OCI-LY1 (cell line): Measurements from ENCODE around the gene FAM219B.

ENCODE experiments used
- H2AFZ ChIP-seq: fragments of 200-600 bp; sonication (generic), shearing (Covaris generic); 2 replicates; pipeline ENCODE4 v1.6.0; 2014; ENCODE audit warnings: antibody characterized with exemption, mild to moderate bottlenecking, low read length
- H3F3A ChIP-seq: fragments of 200-600 bp; sonication (generic), shearing (Covaris generic); 2 replicates; pipeline ENCODE4 v1.6.0; 2014; ENCODE audit warnings: mild to moderate bottlenecking, antibody characterized with exemption, low read length, moderate library complexity; ENCODE audit not compliant: insufficient read depth
- H3K27ac ChIP-seq: fragments of 200-600 bp; sonication (generic); 2 replicates; pipeline ENCODE4 v1.5.1; 2014; ENCODE audit warnings: low read length, mixed run types, mild to moderate bottlenecking, low read depth; ENCODE audit not compliant: poor library complexity, severe bottlenecking
- H3K27me3 ChIP-seq: fragments of 200-600 bp; sonication (generic); 2 replicates; pipeline ENCODE4 v1.6.0; 2014; ENCODE audit warnings: antibody characterized with exemption, mild to moderate bottlenecking, low read length, moderate library complexity; ENCODE audit not compliant: insufficient read depth
- H3K36me3 ChIP-seq: fragments of 200-600 bp; sonication (generic); 2 replicates; pipeline ENCODE4 v1.6.1; 2014; ENCODE audit warnings: mild to moderate bottlenecking, antibody characterized with exemption, low read length, moderate library complexity, mixed read lengths; ENCODE audit not compliant: insufficient read depth
- H3K4me1 ChIP-seq: fragments of 200-600 bp; sonication (generic); 2 replicates; pipeline ENCODE4 v1.5.1; 2014; ENCODE audit warnings: mild to moderate bottlenecking, low read length, moderate library complexity; ENCODE audit not compliant: insufficient read depth, severe bottlenecking
- H3K4me2 ChIP-seq: fragments of 200-600 bp; sonication (generic), shearing (Covaris generic); 2 replicates; pipeline ENCODE4 v1.6.1; 2014; ENCODE audit warnings: low read length
- H3K4me3 ChIP-seq: fragments of 200-600 bp; sonication (generic); 2 replicates; pipeline ENCODE4 v1.5.1; 2014; ENCODE audit warnings: low read length, low read depth, mild to moderate bottlenecking, mixed read lengths; ENCODE audit not compliant: poor library complexity, severe bottlenecking
- H3K79me2 ChIP-seq: fragments of 200-600 bp; shearing (Covaris generic); 2 replicates; pipeline ENCODE4 v1.6.1; 2016; ENCODE audit warnings: mixed run types, low read length, mixed read lengths; ENCODE audit not compliant: insufficient read depth
- H3K9ac ChIP-seq: fragments of 200-600 bp; sonication (generic), shearing (Covaris generic); 2 replicates; pipeline ENCODE4 v1.6.1; 2014; ENCODE audit warnings: mild to moderate bottlenecking, low read length, mixed read lengths
- H3K9me2 ChIP-seq: fragments of 200-600 bp; sonication (generic), shearing (Covaris generic); 2 replicates; pipeline ENCODE4 v1.6.1; 2014; ENCODE audit warnings: low read depth, mild to moderate bottlenecking, low read length, mixed read lengths
- H3K9me3 ChIP-seq: fragments of 200-600 bp; shearing (Covaris generic); 2 replicates; pipeline ENCODE4 v1.6.1; 2014; ENCODE audit warnings: low read length, mixed read lengths
- H4K20me1 ChIP-seq: fragments of 200-600 bp; sonication (generic), shearing (Covaris generic); 2 replicates; pipeline ENCODE4 v1.6.0; 2016; ENCODE audit warnings: mild to moderate bottlenecking, low read length; ENCODE audit not compliant: insufficient read depth
- EZH2 ChIP-seq: fragments of 200-600 bp; sonication (generic), shearing (Covaris generic); IDR thresholded peaks from 2 replicates; pipeline ENCODE4 v1.8.0; 2017; ENCODE audit warnings: borderline replicate concordance, mixed run types, mild to moderate bottlenecking, antibody characterized with exemption, low read length, moderate library complexity, mixed read lengths
- TF ChIP-seq, protein P1 (sequence below): fragments of 200-600 bp; sonication (generic), shearing (Covaris generic); IDR thresholded peaks from 2 replicates; pipeline ENCODE4 v1.5.1; 2017; ENCODE audit warnings: mild to moderate bottlenecking, antibody characterized with exemption, low read length, moderate library complexity, mixed read lengths

Gene FAM219B

DNA sequence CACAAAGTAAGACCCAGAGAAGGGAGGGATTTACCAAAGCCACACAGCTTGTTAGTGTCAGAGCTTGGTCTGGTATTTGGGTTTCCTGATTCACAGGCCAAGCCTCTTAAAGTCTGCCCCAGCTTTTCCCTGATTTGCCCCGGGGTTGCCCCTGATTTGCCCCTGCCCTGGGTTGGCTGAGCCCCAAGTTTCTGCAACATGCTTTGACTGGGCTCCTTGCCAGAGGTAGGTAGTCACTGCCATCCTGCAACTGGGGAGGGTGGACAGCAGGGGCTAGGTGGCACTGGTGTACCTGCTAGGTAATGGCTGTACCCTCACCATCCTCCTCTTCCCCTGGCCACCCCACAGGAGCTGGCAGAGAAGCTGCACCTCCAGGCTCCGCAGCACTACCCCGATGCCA, 14.3 kb downstream of the FAM219B start:
- Histone ChIP-seq H3K79me2 (no peaks in the 10 kb centered on the region), H3F3A (no peaks in the 10 kb centered on the region), H3K9ac (no peak overlapping the region), H3K9me2 (no peaks in the 10 kb centered on the region), H3K36me3 (peaks cover 43% of the 10 kb centered on the region), H3K4me3 (no peak overlapping the region), H3K4me1 (peaks cover 18% of the 10 kb centered on the region), H3K9me3 (no peaks in the 10 kb centered on the region), H3K27me3 (no peaks in the 10 kb centered on the region), H4K20me1 (no peaks in the 10 kb centered on the region), H3K4me2 (no peak overlapping the region), H2AFZ (no peak overlapping the region), H3K27ac (no peak overlapping the region)
- TF ChIP-seq EZH2: no peak
- TF ChIP-seq, protein P1, sequence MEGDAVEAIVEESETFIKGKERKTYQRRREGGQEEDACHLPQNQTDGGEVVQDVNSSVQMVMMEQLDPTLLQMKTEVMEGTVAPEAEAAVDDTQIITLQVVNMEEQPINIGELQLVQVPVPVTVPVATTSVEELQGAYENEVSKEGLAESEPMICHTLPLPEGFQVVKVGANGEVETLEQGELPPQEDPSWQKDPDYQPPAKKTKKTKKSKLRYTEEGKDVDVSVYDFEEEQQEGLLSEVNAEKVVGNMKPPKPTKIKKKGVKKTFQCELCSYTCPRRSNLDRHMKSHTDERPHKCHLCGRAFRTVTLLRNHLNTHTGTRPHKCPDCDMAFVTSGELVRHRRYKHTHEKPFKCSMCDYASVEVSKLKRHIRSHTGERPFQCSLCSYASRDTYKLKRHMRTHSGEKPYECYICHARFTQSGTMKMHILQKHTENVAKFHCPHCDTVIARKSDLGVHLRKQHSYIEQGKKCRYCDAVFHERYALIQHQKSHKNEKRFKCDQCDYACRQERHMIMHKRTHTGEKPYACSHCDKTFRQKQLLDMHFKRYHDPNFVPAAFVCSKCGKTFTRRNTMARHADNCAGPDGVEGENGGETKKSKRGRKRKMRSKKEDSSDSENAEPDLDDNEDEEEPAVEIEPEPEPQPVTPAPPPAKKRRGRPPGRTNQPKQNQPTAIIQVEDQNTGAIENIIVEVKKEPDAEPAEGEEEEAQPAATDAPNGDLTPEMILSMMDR: no peak

DNA sequence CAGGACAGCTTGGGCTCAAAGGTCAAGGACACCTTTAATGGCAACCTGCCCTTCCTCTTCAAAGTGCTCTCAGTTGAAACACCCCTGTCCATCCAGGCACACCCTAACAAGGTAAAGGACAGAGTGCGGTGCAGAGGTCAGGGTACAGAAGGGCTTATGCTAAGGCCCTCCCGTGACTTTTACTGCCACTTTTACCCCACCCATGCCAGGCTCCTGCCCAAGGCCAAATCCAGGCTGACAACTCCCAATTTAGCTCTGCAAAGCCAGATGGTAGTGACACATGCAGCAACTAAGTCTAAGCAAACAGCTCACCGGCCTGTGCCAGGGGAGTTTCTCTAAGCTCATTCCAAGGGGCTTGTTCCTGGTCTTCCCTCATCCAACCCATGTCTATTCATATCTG, 15.2 kb downstream of the FAM219B start:
- H4K20me1 ChIP-seq: no peaks in the 10 kb centered on the region
- 0 out of 2 replicates have a peak overlapping the region, but pooled peaks have one; percentile 93 for H3K4me2 ChIP-seq

DNA sequence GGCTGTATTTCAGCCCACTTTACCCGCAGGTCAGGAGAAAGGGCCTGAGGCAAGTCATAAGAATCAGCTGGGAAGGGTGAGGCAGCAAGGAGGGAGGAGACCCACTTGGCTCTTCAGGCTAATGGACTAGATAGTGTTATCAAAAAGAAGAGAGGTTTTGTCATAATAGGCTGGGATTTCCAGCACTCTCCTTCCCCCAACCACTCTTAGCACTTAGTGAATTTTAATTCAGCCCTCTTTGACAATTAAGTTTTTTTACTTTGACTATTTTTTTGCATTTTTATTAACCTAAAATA, 16.0 kb downstream of the FAM219B start:
- Histone ChIP-seq H3K9ac (peak overlapping the region; percentile 81), H3K36me3 (peaks cover 30% of the 10 kb centered on the region), H3K4me2 (peak overlapping the region; percentile 93), H3K79me2 (no peaks in the 10 kb centered on the region), H3F3A (no peaks in the 10 kb centered on the region), H3K27me3 (no peaks in the 10 kb centered on the region), H3K4me3 (peak overlapping the region; percentile 76), H4K20me1 (no peaks in the 10 kb centered on the region), H2AFZ (no peak overlapping the region), H3K9me3 (no peaks in the 10 kb centered on the region), H3K27ac (peak overlapping the region; percentile 22), H3K9me2 (no peaks in the 10 kb centered on the region), H3K4me1 (peaks cover 18% of the 10 kb centered on the region)
- TF ChIP-seq EZH2: no peak

More for the DNA sequence above, 15.2 kb downstream of the FAM219B start:
- Histone ChIP-seq H3K9me3 (no peaks in the 10 kb centered on the region), H3K27me3 (no peaks in the 10 kb centered on the region), H3K9ac (no peak overlapping the region; the same call in 1 of the 2 replicates), H3K79me2 (no peaks in the 10 kb centered on the region), H3K27ac (no peak overlapping the region), H3K9me2 (no peaks in the 10 kb centered on the region), H3F3A (no peaks in the 10 kb centered on the region), H3K36me3 (peaks cover 34% of the 10 kb centered on the region), H3K4me1 (peaks cover 18% of the 10 kb centered on the region), H2AFZ (no peak overlapping the region), H3K4me3 (no peak overlapping the region)
- no peak for TF ChIP-seq EZH2
- TF ChIP-seq, protein P1: no peak

DNA sequence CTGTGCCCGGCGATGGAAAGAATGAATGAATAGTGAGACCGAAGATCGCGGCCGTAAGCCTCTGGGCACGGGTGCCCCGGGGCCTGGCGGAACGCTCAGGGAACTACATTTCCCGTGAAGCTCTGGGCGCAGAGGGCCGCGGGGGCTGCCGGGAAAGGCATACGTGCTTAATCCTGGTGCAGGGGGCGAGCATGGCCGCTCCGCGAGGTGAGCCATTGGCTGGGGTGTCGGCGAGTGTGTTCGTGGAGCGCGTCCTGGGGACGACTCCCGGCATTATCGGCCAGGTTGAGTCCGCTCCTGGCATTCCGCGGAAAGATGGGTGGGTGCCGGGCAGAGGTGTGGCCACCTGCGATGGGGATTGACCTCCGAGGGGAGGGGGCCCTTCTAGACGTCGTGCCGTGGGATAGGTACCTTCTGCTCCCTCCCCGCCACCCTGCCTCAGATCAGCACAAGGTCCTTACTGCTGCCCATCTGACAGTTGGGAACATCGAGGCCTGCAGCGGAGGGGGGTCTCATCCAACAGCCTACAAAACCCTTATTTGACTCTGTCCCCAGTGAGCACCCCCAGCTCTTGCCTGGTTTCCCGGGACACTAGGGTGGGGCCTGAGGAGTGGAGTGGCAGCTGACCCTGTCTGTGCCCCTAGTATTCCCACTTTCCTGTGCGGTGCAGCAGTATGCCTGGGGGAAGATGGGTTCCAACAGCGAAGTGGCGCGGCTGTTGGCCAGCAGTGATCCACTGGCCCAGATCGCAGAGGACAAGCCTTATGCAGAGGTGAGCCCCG, 16.6 kb downstream of the FAM219B start, which contains the start of gene MPI:
Gene MPI (plus strand): TSS at position 160 of the 782 bp plus-strand sequence. CDS start 32 bp downstream, at position 192.
- H3K36me3 ChIP-seq: peaks cover 26% of the 10 kb centered on the region
- peak within 1 kb of the TSS; percentile 81 for H3K9ac ChIP-seq
- H3K4me2 ChIP-seq: peak within 1 kb of the TSS; percentile 93
- no peaks in the 10 kb centered on the region for H3K79me2 ChIP-seq
- no peak for TF ChIP-seq EZH2
- TF ChIP-seq, protein P1: no peak
- H2AFZ ChIP-seq: peak within 1 kb of the TSS; percentile 54; the same call in 1 of the 2 replicates
- peaks cover 18% of the 10 kb centered on the region for H3K4me1 ChIP-seq
- peak within 1 kb of the TSS; percentile 76 for H3K4me3 ChIP-seq
- no peaks in the 10 kb centered on the region for H3K9me2 ChIP-seq
- peak within 1 kb of the TSS; percentile 22 for H3K27ac ChIP-seq
- no peaks in the 10 kb centered on the region for H4K20me1 ChIP-seq
- no peaks in the 10 kb centered on the region for H3K27me3 ChIP-seq
- H3K9me3 ChIP-seq: no peaks in the 10 kb centered on the region
- no peaks in the 10 kb centered on the region for H3F3A ChIP-seq
